ENCODE measurements around the gene PIEZO1.

GRCh38 chr16:88761830-88762229 is 23.2 kb downstream of the PIEZO1 start:
- TF ChIP-seq GATA2 (IDR thresholded peaks at IDR 0.05; ENCODE audit: low read depth, low read length) (peak; percentile 44; the same call in 1 of the 2 replicates), GATA3 (IDR thresholded peaks at IDR 0.05; ENCODE audit: low read depth, low read length) (no peak)
